Type B pancreatic cell (in vitro differentiated cells): ENCODE data around the gene OR2A5. TPM values are rescaled to one million over a fixed set of nuclear protein-coding genes. Genes with fewer than 3 reads are reported as not detected.

Experiments used
- DNase-seq: peaks from one replicate; pipeline ENCODE4 v3.0.0; 2021; ENCODE audit warnings: mixed read lengths; ENCODE audit not compliant: unreplicated experiment; ENCODE audit errors: extremely low spot score
- H3K27ac Mint-ChIP-seq: 2 replicates; pipeline ENCODE4 v1.8.0; 2021; ENCODE audit warnings: mild to moderate bottlenecking, mixed read lengths
- H3K27me3 Mint-ChIP-seq: 2 replicates; pipeline ENCODE4 v1.8.0; 2021; ENCODE audit warnings: mixed read lengths
- H3K36me3 Mint-ChIP-seq: 2 replicates; pipeline ENCODE4 v1.8.0; 2021; ENCODE audit warnings: mixed read lengths
- H3K4me1 Mint-ChIP-seq: one replicate; pipeline ENCODE4 v1.8.0; 2021; ENCODE audit warnings: mixed read lengths; ENCODE audit not compliant: unreplicated experiment
- H3K4me3 Mint-ChIP-seq: 2 replicates; pipeline ENCODE4 v1.8.0; 2021; ENCODE audit warnings: mild to moderate bottlenecking, mixed read lengths
- H3K9me3 Mint-ChIP-seq: 2 replicates; pipeline ENCODE4 v1.8.0; 2021; ENCODE audit warnings: mixed read lengths
- CTCF ChIP-seq: fragments of 200-600 bp; sonication (generic); conservative IDR thresholded peaks from 2 replicates; pipeline ENCODE4 v1.5.0; 2021; ENCODE audit warnings: antibody characterized with exemption, mild to moderate bottlenecking
- long read RNA-seq: library from polyadenylated mRNA; unstranded; transcript quantifications from one replicate; pipeline ENCODE4 v2.0.0, GENCODE V29; 2020
- total RNA-seq: library from RNA; stranded (reverse); gene quantifications from 2 replicates; pipeline ENCODE4 v1.2.1, GENCODE V29; 2021; ENCODE audit warnings: low replicate concordance

OR2A5 gene, protein sequence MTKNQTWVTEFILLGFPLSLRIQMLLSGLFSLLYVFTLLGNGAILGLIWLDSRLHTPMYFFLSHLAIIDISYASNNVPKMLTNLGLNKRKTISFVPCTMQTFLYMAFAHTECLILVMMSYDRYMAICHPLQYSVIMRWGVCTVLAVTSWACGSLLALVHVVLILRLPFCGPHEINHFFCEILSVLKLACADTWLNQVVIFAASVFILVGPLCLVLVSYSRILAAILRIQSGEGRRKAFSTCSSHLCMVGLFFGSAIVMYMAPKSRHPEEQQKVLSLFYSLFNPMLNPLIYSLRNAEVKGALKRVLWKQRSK
- total RNA-seq, result not detected in 2 replicates
- long read RNA-seq, result 0 reads

DNA sequence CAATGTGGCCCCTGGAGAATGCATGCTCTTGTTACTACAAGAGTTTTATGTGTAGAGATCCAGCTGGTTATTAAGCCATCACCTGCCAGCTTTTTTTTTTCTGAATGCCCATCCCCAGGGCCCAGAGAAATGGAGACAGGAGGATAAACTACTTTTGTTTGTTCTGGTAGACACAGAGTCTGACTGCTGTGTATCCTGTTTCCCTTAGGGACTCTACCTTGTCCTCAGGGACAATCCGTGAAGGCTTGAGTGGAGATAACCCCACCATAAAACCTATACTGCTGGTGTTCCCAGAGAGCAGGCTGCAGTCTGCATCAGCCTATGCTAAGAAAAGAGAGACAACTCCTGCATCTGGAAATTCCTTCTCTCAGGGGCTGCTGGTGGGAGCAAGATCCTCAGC is at the start of gene OR2A5:
Gene OR2A5 (plus strand): TSS at position 301 of the 400 bp plus-strand sequence. CDS start 1,454 bp downstream, outside the sequence.
- no peak for DNase-seq
- H3K27me3 Mint-ChIP-seq, result peaks cover 2% of the 10 kb centered on the region
- TF ChIP-seq CTCF, result no peak
- H3K4me3 Mint-ChIP-seq, result no peak within 1 kb of the TSS
- no peaks in the 10 kb centered on the region for H3K36me3 Mint-ChIP-seq
- H3K27ac Mint-ChIP-seq, result no peak within 1 kb of the TSS
- H3K4me1 Mint-ChIP-seq, result no peaks in the 10 kb centered on the region
- H3K9me3 Mint-ChIP-seq, result no peaks in the 10 kb centered on the region

DNA sequence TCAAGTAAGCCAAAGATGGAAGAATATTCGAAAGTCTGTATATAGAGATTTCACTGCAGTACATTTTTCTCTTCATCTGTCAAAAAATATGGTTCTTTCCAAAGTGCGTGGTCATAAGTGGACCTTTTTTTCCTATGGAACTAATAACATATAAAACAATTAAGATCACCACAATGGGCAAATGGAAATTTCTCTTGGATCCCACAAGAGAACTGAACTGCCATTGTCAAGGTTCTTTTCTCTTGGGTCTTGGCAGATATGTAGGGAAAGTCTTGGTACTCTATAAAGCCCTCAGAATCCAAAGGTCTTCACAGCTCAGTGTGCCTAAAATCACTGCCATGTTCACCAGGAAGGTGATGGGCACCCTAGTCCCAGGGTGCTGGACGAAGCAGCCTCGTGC is 48.7 kb upstream of the OR2A5 start, which contains the start of gene OR6B1:
Gene OR6B1 (plus strand): TSS at position 301 of the 400 bp plus-strand sequence. CDS start 3,677 bp downstream, outside the sequence.
- DNase-seq, result no peak
- Mint-ChIP-seq H3K27ac (no peak within 1 kb of the TSS), H3K27me3 (no peaks in the 10 kb centered on the region), H3K4me1 (no peaks in the 10 kb centered on the region), H3K4me3 (no peak within 1 kb of the TSS), H3K36me3 (no peaks in the 10 kb centered on the region), H3K9me3 (no peaks in the 10 kb centered on the region)
- no peak for TF ChIP-seq CTCF

DNA sequence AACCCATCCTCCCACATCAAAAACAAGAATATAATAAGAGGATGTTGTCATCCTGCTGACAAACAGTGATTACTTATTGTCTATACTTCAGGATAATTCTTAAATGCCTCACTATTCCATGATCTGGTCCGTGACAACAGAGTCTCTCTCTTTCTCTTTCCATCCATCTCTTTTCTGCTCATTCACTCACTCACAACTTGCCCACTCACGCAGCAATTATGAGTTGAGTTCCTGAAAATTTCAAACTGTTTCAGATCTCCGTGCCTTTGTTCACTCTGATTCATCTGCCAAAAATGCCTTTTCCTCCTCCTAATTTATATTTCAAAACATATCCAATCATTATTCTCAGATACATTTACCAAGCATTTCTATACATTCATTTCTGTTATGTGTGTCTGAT is 47.2 kb upstream of the OR2A5 start:
- Mint-ChIP-seq H3K36me3 (no peaks in the 10 kb centered on the region), H3K27ac (no peak overlapping the region), H3K27me3 (peaks cover 3% of the 10 kb centered on the region), H3K4me1 (no peaks in the 10 kb centered on the region), H3K4me3 (no peak overlapping the region), H3K9me3 (no peaks in the 10 kb centered on the region)
- TF ChIP-seq CTCF, result no peak
- DNase-seq, result no peak

DNA sequence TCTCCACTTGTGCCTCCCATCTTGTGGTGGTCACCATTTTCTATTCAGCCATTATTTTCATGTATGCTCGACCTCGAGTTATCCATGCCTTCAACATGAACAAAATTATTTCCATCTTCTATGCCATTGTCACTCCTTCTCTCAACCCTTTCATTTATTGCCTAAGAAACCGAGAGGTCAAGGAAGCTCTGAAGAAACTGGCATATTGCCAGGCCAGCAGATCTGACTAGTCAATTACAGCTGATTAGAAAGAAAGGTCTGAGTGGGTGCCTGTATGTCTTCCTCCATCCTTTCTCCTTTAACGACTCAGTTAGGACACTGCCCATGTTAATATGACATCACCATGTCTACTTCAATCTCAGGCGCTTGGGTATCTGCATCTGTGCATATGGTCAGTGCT is 44.0 kb upstream of the OR2A5 start:
- Mint-ChIP-seq H3K36me3 (no peaks in the 10 kb centered on the region), H3K27me3 (peaks cover 3% of the 10 kb centered on the region), H3K9me3 (no peaks in the 10 kb centered on the region), H3K27ac (no peak overlapping the region), H3K4me3 (no peak overlapping the region), H3K4me1 (no peaks in the 10 kb centered on the region)
- DNase-seq, result no peak
- no peak for TF ChIP-seq CTCF

DNA sequence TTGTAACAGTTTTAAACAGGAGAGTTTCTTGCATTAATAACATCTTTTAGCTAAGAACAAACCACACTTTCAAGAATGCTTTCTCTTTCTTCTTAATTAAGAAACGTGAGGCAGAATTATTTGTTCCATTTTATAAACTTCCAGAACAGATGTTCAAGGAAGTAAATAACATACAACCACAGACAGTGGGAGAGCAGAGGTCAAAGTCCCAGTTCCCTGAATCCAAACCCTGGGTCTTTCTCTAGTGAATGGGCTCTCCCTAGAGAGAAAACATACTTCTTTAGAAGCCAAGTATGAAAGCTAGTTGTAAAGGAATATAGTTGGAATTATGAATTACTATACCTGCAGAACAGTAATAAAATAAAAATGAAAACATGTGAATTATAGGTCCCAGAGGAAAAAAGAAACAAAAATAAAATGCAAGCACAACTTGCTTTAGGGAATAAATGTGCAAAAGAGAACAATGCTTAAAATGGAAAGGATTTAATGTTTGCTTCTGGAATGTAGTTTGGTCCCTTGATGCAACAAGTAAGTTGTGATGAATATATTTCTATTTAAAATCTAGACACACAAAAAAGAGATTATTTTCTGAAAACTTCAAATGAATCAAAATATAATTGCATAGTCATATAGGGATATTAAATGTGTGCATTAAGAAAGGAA is 42.6 kb upstream of the OR2A5 start:
- Mint-ChIP-seq H3K9me3 (no peaks in the 10 kb centered on the region), H3K36me3 (no peaks in the 10 kb centered on the region), H3K27me3 (peaks cover 3% of the 10 kb centered on the region), H3K4me3 (no peak overlapping the region), H3K4me1 (no peaks in the 10 kb centered on the region), H3K27ac (no peak overlapping the region)
- TF ChIP-seq CTCF, result no peak
- no peak for DNase-seq
